ENCODE measurements around the gene SPNS2.

DNA sequence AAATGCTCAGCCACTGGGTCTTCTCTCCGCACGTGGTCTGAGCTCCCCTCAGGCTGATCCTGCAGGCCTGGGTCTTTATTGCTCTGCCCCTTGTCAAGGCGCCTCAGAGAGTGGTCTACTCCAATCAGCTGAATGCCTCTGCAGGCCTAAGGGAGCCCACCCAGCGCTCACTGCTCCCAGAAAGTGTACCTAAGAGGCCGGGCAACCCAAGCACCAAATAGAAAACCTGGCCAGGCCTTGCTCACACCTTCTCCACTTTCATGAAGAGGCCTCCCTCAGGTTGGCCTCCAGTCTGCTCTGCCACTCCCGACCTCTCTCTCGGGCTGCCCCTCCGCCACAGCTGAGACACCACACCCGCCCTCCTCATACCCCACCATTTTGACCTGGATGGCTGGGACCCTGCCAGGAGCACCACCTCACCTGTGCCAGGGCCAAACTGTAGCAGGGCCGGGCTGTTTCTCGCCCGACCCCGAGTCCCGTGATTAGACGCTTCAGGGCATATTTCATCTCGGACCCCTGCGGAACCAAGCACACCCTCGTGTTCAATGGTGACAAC is 55.8 kb downstream of the SPNS2 start:
- TF ChIP-seq, protein P1, sequence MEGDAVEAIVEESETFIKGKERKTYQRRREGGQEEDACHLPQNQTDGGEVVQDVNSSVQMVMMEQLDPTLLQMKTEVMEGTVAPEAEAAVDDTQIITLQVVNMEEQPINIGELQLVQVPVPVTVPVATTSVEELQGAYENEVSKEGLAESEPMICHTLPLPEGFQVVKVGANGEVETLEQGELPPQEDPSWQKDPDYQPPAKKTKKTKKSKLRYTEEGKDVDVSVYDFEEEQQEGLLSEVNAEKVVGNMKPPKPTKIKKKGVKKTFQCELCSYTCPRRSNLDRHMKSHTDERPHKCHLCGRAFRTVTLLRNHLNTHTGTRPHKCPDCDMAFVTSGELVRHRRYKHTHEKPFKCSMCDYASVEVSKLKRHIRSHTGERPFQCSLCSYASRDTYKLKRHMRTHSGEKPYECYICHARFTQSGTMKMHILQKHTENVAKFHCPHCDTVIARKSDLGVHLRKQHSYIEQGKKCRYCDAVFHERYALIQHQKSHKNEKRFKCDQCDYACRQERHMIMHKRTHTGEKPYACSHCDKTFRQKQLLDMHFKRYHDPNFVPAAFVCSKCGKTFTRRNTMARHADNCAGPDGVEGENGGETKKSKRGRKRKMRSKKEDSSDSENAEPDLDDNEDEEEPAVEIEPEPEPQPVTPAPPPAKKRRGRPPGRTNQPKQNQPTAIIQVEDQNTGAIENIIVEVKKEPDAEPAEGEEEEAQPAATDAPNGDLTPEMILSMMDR (conservative IDR thresholded peaks at IDR 0.05; ENCODE audit: low read length): no peak
- TF ChIP-seq EZH2phosphoT487 (IDR thresholded peaks at IDR 0.05; ENCODE audit: borderline replicate concordance): no peak
